ENCODE results near the gene SORBS2.

The SORBS2 gene

DNA sequence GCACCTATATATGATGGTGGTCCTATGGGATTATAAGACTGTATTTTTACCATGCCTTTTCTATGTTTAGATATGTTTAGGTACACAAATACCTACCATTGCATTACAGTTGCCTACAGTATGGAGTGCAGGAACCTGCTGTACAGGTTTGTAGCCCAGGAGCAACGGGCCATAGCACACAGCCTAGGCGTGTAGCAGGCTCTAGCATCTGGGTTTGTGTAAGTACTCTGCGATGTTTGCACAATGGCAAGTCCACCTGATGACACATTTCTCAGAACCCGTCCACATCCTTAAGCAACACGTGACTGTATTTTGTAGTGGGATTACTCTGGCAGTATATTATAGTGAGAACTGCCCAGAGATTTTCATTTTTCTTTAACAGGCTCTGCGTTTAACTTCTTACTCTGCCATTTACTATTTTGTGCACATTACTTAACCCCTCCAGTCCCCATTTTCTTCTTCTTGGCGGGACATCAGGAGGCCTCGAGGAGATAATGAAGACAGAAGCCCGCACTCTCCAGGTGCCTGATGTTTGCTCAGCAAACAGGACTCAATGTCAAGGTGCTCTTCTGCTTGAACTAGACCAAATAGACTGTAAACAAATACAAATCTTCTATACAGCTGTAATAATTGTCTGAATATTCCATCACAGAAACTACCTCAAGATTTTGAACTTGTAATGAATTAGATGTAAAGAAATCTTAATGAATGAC lies 174.7 kb downstream of the SORBS2 start:
- no peak for DNase-seq
- TF ChIP-seq GATA1 (IDR thresholded peaks at IDR 0.05; ENCODE audit: low read depth, low read length), result no peak
- no peak for TF ChIP-seq POLR2A (IDR thresholded peaks at IDR 0.05; ENCODE audit: low read length)

DNA sequence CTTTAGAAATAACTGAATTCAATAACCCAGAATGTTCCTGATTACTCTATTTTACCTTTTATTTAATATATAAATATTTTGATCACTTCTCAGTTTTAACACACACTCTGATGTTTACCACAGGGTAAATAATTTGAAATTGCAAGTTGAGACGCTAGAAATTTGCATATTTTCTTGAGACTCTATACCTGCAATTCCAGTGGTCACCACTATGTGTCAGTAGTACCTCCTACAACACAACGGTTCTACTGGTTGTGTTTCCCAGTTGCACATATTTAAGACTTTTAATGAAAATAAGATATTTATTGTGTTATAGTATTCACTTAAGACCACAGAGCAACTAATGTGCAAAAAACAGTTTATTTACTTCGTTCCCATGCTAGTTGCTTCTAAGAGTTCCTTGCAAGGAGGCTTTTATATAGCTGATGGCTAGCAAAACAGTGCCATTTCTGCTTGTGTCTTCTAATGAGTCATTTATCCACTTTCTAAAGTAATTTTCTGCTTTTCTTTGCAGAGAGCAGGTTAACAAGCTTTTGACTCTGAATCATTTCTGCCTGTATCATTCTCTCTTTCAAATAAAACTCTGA lies 177.8 kb downstream of the SORBS2 start:
- no peak for TF ChIP-seq GATA1 (IDR thresholded peaks at IDR 0.05; ENCODE audit: low read depth, low read length)
- no peak for TF ChIP-seq POLR2A (IDR thresholded peaks at IDR 0.05; ENCODE audit: low read length)
- peak; percentile 24 to 51 for DNase-seq

DNA sequence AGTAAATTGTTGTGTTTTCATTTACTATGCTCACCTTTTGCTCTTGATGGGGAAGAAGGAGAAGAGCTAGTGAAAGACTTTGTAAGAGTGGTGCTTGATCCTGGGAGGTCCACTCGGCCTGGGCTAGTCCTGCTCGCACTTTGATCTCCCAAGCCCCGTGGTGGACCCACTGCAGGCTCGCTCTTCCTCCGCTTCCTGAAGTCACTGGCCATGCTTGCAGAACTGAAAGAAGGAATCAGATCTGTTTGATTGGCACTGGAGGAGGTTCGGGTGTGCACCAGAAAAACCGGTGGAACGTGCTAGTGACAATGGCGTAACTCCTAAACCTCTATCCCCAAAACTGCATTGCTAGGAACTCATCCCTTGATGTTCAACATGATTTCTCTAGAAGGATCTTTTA lies 185.2 kb downstream of the SORBS2 start:
- TF ChIP-seq GATA1 (IDR thresholded peaks at IDR 0.05; ENCODE audit: low read depth, low read length), result no peak
- TF ChIP-seq POLR2A (IDR thresholded peaks at IDR 0.05; ENCODE audit: low read length), result no peak

DNA sequence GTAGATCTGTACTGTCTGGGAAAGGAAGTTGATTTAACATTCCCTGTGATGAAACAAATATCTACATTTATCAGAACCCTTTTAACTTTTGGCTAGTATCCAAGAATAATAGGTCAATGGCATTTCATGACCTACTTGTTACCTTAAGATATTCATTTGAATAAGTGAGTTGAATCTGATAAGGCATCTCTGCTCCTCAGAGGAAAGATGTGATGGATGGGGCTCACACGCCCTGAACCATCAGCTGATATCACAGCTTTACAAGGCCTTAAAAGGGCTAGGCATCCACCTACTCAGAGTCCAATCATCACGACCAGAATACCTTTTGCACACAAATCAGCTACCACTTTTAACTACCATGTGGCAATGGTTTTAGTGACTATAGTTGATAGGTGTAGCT lies 186.5 kb downstream of the SORBS2 start:
- TF ChIP-seq POLR2A (IDR thresholded peaks at IDR 0.05; ENCODE audit: low read length) (no peak), GATA1 (IDR thresholded peaks at IDR 0.05; ENCODE audit: low read depth, low read length) (no peak)
- DNase-seq, result no peak

More for the DNA sequence above, 185.2 kb downstream of the SORBS2 start:
- no peak for DNase-seq

DNA sequence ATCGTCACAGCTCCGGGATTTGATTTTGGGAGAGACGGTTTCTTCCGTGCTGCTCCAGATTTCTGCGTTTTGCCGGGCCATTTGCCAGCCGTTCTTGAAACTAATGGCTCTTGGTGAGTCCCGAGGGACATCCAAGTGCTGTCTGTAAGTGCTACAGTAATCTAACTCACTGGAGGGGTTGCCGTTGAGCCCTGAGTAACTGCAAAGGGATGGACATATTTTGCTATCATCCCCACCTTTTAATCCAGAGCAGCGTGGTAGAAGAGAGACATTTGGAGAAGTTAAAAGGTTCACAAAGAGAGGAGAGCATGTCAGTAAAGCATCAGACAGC lies 187.8 kb downstream of the SORBS2 start:
- no peak for DNase-seq
- TF ChIP-seq GATA1 (IDR thresholded peaks at IDR 0.05; ENCODE audit: low read depth, low read length) (no peak), POLR2A (IDR thresholded peaks at IDR 0.05; ENCODE audit: low read length) (no peak)

DNA sequence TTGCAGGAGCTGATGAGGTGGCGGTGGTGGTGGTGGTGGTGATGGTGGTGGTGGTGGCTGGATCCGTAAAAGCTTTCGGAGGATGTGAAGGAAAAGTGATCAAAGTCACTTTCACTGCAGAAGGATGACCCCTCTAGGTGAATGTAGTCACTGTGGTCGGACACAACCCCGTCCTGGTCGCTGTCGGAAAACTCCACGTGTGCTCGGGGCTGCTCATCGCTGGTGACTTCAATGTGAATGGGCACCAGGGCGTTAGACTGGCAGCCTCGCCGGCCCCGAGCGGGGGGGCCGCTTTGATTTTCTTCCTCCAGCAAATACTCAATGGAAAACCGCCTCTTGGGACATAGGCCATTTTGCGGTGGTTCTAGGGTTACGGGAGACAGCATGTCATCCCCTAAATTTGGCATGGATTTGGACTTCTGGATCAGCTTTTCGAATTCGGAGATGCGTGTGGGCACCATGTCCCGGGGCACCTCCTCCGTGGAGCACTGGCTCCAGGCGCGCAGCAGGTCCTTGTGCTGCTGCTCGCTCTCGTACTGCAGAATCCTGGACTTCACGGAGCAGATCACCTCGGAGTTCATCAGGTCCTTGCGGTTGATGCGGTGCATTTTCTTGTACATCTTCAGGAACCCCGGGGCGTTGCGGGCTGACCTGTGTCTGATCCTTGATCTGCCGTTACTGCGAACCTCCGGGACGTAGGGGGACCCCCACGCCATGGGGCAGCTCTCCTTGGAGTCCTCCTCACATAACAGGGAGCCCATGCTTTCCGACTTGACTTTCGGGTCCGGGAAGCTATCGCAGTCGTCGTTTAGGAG lies 188.3 kb downstream of the SORBS2 start:
- DNase-seq, result no peak
- no peak for TF ChIP-seq POLR2A (IDR thresholded peaks at IDR 0.05; ENCODE audit: low read length)
- no peak for TF ChIP-seq GATA1 (IDR thresholded peaks at IDR 0.05; ENCODE audit: low read depth, low read length)

DNA sequence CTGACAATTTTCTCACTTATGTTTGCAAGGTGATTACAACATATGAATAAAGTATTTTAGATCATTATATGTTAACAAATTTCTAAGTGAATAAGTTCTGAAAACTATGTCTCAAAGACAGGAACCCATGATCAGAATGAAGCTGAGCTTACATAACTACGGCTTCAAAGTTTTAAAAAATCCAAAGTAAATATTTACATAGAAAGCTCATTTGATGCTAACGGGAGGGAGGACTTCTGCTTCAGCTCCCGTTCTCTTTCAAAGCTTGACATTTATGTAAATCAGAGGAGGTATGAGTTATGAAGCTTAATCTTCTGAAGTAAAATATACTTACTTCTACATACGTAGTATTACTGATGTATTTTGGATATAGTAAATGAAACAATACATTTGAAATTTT lies 203.8 kb downstream of the SORBS2 start:
- TF ChIP-seq POLR2A (IDR thresholded peaks at IDR 0.05; ENCODE audit: low read length) (no peak), GATA1 (IDR thresholded peaks at IDR 0.05; ENCODE audit: low read depth, low read length) (no peak)
- DNase-seq, result no peak

DNA sequence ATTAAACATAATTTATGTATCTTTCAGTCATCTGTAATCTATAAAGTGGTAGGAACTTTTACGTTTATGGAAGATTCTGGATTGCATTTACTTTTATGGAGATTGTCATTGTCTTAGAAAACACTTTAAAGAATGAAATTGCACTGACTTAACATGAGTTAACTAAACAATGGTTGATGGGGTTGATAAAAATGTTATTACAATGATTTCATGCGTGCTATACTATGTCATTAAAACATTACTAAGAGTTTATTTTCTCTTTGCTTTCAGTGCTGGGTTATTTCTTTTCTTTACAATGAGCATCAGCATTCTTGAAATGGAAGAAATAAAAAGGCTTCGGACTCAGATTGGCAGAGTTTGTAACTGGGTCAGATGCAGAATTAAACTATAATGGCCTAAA lies 209.6 kb downstream of the SORBS2 start:
- TF ChIP-seq POLR2A (IDR thresholded peaks at IDR 0.05; ENCODE audit: low read length) (no peak), GATA1 (IDR thresholded peaks at IDR 0.05; ENCODE audit: low read depth, low read length) (no peak)

DNA sequence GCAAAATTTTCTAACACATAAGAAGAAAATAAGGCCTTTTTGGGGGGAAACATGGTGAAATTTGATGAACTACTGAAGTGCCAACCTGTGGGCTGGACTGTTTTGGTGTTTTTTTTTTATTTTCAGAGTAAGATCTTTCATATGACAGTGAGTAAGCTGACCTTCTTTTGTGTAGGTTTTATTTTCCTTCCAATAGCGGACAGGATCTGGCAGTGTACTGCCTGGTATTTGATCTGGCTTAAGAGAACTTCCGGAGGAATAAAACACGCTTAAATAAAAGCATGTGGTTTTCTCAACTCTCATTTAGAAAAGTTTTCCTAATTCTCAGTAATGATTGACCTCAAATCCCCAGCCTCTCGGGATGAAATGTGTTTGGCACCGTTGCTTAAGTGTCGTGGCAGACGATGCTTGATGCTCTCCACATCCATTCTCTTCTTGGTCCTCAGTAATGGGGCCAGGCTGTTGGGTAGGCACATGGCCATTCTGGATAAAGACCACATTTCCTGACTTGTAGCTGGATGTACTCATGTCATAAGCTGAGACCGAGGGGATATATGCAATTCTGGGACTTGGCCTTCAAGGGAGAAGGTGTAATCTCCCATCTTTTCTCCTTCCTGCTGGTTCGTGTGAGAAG lies 211.1 kb downstream of the SORBS2 start:
- DNase-seq, result no peak
- no peak for TF ChIP-seq POLR2A (IDR thresholded peaks at IDR 0.05; ENCODE audit: low read length)
- no peak for TF ChIP-seq GATA1 (IDR thresholded peaks at IDR 0.05; ENCODE audit: low read depth, low read length)

More for the DNA sequence above, 209.6 kb downstream of the SORBS2 start:
- no peak for DNase-seq

DNA sequence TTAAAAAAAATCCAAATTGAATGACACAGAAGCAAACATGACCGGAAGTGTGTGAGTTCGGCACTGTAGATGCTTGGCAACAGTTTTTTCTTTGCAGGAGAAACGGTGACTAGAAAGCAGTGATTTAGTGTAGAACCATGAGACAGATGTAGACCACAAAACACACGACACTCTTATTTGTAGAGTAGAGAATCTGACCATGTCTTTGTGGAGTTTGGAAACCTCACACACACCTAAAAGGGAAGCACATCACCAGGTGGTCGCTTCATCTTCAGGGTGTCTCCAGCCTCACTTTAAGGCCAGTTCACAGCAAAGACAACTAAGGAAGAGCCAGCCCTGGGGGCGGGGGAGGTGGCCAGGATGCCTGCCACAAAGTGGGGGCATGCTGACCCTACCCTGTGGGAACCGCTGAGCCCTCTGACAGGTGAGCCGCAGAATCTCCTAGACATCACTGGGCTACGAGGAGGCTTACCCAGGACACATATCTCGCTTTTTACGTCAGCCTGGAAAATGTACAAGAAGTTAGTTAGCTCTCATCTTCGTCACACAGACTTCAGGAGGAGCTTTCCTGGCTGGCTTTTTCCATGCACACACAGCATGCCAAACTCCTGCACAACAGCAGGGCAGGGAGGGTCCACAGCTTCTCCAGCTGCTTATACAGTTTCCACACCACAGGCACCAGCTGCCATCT lies 212.3 kb downstream of the SORBS2 start:
- no peak for DNase-seq
- TF ChIP-seq POLR2A (IDR thresholded peaks at IDR 0.05; ENCODE audit: low read length) (no peak), GATA1 (IDR thresholded peaks at IDR 0.05; ENCODE audit: low read depth, low read length) (no peak)

DNA sequence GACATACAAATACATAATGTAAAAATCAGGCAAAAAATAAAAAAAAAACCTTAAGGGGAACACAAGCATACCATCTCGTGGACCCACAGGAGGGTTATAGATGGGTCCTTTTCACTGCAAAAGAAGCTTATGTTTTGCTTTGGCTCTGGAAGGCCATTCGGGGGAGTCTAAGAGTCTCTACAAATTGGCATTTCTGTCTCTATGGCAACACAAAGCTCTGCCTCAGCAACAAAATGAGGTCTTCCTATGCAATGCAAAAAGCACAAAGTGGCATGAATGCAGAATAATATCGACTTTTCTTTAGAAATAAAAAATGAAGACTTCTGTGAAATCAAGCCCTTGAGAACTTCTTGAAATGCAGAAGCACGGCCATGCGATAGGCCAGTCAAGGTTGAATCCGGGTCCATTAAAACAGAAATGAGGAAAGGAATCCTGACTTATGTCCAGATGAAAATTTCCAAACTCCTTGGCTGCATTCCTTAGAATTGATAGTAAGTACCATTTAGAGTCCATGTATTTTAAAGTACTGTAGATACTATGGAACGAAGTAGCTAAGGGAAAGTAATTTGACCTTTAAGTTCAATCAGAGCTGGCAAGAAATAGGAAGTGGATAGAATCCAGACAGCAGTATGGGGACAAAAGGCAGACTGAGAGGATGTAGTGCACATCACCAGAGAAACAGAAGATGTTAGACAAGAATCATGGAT lies 213.0 kb downstream of the SORBS2 start:
- TF ChIP-seq GATA1 (IDR thresholded peaks at IDR 0.05; ENCODE audit: low read depth, low read length) (no peak), POLR2A (IDR thresholded peaks at IDR 0.05; ENCODE audit: low read length) (no peak)

DNA sequence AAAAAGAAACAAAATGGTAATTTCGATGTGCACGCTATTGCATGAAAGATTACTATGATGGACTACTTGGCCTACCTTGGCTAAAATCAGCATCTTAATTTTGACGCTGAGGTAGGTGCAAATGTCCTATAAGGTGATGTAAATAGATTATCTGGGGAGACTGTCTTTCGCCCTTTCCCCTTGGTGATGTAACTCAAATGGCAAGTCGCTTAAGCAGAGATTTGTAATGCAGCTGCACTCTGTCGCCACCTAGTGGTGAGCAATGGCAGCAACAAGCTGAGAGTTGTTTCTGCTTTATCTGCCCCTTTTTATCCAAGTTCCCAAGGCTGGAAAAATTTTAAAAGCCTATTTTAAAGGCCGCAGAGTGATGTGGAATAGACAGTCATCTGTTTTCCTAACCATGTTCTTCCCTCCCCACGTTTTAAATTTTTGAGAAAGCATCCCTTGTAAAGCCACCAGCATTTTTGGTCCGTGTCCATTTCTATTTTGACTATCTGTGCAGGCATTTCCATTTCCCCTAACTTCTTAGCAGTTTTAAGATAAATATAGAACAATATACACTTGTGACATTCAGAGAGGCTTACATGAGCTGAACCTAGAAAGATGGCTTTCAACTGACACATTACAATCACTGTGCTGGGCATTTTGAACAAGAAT lies 214.3 kb downstream of the SORBS2 start:
- TF ChIP-seq POLR2A (IDR thresholded peaks at IDR 0.05; ENCODE audit: low read length), result no peak
- TF ChIP-seq GATA1 (IDR thresholded peaks at IDR 0.05; ENCODE audit: low read depth, low read length), result no peak

More for the DNA sequence above, 213.0 kb downstream of the SORBS2 start:
- DNase-seq, result no peak

More for the DNA sequence above, 214.3 kb downstream of the SORBS2 start:
- peak; percentile 64 to 79 for DNase-seq

All from erythroblast (primary cell).